ENCODE data around the gene RNF123.

Gene RNF123

DNA sequence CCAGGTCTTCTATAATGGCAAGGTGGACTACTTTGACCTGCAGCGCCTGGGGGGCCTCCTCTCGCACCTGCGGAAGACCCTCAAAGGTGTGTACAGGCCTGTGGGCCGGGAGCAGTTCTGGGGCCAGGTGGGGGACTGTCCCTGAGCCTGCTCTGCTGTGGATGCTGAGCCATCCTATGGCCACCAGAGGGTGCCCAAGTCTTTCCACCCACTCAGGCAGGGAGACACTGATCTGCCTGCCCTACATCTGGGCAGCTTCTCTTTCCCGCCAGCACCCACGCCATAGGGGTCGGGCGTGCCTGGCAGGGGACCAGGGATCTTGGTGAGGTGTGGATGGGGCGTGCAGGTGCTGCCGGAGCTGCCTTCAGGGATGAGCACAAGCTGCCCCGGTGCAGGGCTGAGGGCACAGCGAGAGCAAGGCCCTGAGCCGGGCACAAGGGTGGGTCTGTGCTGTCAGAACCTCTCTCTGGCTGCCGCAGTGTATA, 14.1 kb downstream of the RNF123 start:
- DNase-seq (ENCODE audit: low read depth in 2 of 2), result no peak

DNA sequence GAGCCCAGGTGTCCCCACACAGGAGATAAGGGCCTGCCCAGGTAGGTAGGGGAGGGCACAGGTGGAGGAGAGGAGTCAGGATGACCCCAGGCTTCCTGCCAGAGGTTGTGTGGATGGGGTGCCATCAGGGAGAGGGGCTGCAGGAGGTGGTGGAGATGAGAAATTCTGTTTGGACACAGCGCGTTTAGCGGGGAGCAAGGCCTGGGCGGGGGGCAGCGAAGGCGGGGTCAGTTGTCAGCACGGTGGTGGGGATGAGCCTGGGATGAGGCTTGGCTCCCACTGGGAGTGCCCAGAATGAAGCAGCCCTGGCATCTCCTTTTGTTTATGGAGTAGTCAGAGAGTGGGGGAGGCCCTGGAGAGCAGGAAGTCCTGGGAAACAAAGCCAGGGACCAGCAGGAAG, 14.6 kb downstream of the RNF123 start:
- no peak for DNase-seq (ENCODE audit: low read depth in 2 of 2)

DNA sequence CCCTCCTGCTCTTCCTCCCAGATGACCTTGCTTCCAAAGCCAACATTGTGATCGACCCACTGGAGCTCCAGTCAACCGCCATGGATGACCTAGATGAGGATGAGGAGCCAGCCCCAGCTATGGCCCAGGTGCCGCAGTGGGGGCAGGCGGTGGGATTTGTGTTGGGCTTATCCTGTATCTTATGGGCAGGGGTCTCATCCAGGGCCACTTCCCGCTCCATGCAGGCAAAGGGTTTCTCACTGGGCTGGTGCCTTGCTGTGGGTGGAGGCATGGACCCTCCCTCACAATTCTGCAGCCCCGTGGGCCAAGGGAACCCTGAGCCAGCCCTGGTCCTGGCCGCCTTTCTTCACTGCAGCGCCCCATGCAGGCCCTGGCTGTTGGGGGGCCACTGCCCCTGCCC, 15.3 kb downstream of the RNF123 start:
- DNase-seq (ENCODE audit: low read depth in 2 of 2), result no peak

GRCh38 chr3:49705390-49705960, 16.1 kb downstream of the RNF123 start:
- no peak for DNase-seq (ENCODE audit: low read depth in 2 of 2)

- no peak for DNase-seq (ENCODE audit: low read depth in 2 of 2)
Observed at GRCh38 chr3:49706456-49707112, 17.2 kb downstream of the RNF123 start.

GRCh38 chr3:49707113-49707480, 17.7 kb downstream of the RNF123 start:
- DNase-seq (ENCODE audit: low read depth in 2 of 2), result no peak

DNA sequence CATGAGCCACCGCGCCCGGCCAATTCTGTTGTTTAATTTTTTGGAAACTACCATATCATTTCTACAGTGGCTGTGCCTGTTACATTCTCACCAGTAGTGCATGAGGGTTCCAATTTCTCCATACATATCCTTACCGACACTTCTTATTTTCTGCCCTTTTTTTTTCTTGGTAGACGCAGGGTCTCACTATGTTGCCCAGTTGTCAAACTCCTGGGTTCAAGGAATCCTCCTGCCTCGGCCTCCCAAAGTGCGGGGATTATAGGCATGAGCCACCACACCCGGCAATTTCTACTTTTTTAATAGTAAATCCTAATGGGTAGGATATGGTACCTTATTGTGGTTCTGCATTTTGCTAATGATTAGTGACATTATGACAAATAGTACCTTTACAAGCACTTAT, 20.5 kb downstream of the RNF123 start:
- no peak for DNase-seq (ENCODE audit: low read depth in 2 of 2)

GRCh38 chr3:49711489-49711888, 22.1 kb downstream of the RNF123 start:
- DNase-seq (ENCODE audit: low read depth in 2 of 2), result no peak

DNA sequence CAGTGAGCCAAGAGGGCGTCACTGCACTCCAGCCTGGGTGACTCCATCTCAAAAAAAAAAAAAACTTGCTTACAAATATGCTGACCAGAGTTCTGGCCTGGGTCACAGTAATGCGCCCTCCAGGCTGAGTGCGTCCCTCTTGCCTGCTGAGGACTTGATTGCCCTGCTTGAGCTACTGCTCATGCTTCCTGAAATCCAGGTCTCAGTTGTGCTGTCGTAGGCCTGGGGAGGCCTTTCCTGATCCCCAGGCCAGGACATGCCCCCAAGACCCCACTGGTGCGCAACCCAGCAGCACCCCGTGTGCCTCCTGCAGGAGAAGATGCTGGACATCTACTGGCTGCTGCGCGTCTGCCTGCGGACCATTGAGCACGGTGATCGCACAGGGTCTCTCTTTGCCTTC, 22.8 kb downstream of the RNF123 start:
- DNase-seq (ENCODE audit: low read depth in 2 of 2), result no peak

DNA sequence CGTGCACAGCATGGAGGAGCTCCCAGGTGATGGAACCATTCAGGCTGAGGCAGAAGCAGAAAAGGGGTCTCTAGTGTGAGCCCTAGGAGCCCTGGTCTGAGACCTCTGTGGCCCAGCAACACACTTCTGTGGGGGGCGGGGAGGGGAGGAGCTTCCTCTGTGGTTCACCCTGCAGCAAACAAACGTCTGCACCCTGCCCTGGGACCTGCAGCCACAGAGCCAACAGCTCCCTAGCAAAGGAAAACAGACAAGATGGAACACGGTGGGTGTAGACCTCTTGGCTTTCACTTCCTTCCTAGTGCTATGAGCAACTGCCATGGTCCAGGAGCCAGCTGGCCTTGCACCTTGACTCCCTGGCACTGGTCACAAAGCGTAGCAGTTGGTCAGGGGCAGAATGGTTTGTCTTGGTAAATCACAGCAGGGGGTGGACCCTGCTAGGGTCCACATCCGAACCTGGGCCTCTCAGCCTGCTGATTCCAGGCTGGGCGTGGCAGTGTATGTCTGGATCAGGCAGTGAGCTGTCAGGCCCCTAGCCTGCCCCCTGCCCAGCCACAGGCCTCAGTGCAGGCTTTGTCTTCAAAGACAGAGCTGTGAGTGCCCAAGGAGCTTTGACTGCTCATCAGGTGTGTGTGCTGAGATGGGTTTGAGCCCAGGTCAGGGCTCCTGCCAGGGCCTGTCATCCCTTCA, 23.4 kb downstream of the RNF123 start:
- no peak for DNase-seq (ENCODE audit: low read depth in 2 of 2)

DNA sequence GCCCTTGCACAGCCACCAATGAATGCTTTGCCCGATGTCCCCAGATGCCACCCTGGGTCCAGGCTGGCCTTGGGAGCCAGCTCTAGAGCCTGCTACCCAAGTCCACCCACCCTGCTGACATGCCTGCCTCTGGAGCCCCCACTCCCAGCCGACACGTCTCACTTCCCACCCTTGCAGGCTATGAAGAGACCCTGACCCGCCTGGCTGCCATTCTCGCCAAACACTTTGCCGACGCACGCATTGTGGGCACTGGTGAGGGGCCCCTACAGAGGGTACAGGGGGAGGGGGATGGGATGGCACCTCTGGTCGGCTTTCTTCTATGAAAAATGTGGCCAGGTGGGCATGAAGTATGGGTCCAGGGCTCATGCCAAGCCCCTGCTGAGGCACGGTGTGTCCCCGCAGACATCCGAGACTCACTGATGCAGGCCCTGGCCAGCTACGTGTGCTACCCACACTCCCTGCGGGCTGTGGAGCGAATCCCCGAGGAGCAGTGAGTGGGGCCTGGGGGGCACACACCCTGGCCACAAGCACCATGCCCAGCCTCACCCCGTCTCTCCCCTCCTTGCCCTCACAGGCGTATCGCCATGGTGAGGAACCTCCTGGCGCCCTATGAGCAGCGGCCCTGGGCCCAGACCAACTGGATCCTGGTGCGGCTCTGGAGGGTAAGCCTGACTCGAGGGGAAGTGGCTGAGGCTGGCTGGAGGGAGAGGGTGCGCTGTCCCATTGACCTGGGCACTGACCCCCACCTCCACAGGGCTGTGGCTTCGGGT, 24.2 kb downstream of the RNF123 start:
- no peak for DNase-seq (ENCODE audit: low read depth in 2 of 2)

GRCh38 chr3:49714728-49715550, 25.6 kb downstream of the RNF123 start:
- no peak for DNase-seq (ENCODE audit: low read depth in 2 of 2)

GRCh38 chr3:49715611-49716121, 26.3 kb downstream of the RNF123 start:
- no peak for DNase-seq (ENCODE audit: low read depth in 2 of 2)

DNA sequence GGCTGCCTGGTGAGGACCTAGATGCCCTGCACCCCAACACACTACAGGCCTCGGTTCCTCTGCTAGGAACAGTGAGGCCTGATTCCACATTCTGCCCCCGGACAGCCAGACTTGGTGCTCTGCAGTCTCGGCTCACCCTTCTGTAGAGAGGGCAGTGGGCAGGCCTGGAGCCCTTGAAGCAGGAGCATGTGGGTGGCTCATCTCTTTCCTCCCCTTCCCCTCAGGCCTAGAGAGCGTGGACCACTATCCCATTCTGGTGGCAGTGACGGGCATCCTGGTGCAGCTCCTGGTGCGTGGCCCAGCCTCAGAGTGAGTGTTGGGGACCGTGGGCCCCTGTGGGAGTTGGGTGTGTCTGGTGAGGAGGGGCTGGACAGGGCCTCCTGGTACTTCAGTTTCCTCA, 26.8 kb downstream of the RNF123 start:
- no peak for DNase-seq (ENCODE audit: low read depth in 2 of 2)

DNA sequence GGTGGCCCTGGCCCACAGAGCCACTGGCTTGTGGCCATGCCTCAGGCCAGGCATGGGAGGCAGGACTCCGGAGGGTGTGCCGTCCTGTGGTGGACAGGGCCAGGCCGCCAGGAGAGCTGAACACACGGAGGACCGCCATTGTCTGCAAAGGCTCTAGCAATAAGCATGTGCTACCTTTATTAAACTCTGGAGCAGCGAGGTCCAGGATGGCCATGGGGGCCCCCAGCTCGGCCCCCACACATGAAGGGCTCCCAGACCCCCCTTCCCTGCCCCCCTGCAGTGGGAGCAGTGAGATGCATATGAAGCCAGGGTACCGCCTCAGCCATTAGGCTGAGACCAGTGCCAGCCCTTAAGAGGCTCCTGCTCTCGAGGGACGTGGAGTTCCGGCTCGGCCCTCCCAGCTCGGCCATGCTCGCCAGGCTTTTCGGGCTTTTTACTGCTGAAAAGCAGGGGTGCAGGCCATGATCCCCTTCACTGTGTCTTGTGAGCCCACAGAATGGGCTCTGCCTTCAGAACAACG, 27.4 kb downstream of the RNF123 start:
- DNase-seq (ENCODE audit: low read depth in 2 of 2), result no peak

GRCh38 chr3:49717211-49717958, 28.0 kb downstream of the RNF123 start:
- DNase-seq (ENCODE audit: low read depth in 2 of 2), result no peak

DNA sequence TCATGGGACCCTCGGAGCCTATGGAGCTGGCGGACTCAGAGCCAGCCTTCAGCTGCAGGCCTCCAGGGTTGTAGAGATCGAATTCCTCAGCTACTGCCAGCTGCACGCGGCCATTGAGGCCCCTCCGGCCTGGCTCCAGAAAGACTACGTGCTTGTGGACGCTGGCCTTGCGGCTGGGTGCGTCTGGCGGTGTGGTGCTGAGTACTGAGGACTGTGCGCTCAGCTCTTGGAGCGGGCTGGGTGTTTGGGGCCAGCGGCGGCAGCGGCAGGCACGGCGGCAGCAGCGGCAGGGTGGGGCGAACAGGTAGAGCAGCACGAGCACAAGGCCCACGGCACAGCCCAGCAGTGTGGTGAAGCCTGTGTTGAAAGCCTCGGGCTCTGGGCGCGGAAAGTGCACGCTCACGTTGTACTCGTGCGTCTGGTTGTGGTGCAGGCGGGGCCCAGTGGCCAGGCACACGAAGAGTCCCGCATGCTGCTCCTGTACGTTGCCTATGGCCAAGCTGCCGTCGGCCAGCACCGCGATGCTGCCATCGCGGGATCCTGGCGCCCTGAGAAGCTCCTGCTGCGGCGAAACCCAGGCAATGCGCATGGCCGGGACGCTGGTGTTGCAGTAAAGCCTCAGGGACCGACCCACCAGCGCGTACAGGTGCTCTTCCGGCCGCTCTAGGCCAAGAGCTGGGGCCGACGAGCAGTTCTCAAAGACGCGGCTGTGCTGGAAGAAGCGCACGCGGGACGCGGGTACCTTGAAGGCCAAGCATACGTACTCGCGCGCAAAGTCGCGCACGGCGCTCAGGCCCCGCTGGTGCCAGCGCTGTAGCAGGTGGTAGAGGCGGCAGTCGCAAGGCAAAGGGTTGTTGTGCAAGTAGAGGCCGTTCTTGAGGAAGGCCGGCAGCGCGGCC, 28.9 kb downstream of the RNF123 start:
- DNase-seq (ENCODE audit: low read depth in 2 of 2), result no peak

- DNase-seq (ENCODE audit: low read depth in 2 of 2), result no peak
Observed at GRCh38 chr3:49718858-49719213, 29.5 kb downstream of the RNF123 start.

DNA sequence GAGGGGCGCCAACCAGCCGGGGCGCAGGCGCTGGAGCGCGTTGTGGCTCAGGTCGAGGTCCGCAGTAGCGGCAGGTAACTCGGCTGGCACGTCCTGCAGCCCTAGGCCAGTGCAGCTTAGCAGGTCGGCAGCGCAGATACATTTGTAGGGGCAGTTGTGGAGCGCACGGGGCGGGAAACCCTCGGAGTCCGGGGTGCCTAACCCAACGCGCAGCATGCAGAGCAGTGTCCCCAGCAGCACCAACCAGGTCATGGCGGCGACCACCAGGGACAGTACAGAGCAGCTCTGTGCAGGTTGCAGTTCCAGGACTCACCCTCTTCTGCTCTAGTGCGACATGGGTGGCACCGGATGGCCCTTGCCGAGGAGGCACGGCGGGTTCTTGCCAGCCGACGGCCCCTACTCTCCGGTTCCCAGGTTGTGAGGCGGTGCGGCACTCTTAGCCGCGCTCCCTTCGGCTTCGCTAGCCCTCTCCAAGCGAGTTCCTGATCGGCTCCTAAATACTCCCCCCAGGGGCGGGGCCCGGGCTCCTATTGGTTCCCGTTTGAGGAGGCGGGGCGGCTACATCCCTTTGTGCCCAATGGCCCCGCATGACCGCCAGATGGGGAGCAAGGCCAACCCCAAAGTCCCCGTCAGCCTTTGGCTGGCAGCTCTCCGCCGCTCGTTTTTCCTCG, 30.0 kb downstream of the RNF123 start, which contains the start of gene AMIGO3:
Gene AMIGO3 (minus strand): TSS at position 471 of the 671 bp plus-strand sequence. CDS start 219 bp downstream, at position 252.
- peak; percentile 74 to 84 for DNase-seq (ENCODE audit: low read depth in 2 of 2)
